PC-3 (cell line): ENCODE data around the gene DMD. TPM values are rescaled to one million over a fixed set of nuclear protein-coding genes. Genes with fewer than 3 reads are reported as not detected.

ENCODE experiments used
- ATAC-seq: fragments of 200-7000 bp; cut with Tn5 transposase; 2 replicates; pipeline ENCODE4 v1.9.1; 2020; ENCODE audit warnings: mild to moderate bottlenecking, moderate library complexity
- BruUV-seq: library from RNA; stranded (reverse); fragments of 400-500 nt; replicated peaks from 2 replicates; lab custom pipeline; 2021; lab: Mats Ljungman, UMichigan
- CTCF ChIA-PET: fragments of 300-600 bp; sonication (Branson Sonifier 250); formaldehyde crosslinking; loops from one replicate; lab custom pipeline; 2022; ENCODE audit warnings: antibody characterized with exemption; lab: Charles Lee
- POLR2A ChIA-PET: fragments of 300-600 bp; sonication (Branson Sonifier 250); formaldehyde crosslinking; loops from one replicate; lab custom pipeline; 2022; ENCODE audit warnings: antibody characterized with exemption; ENCODE audit not compliant: unreplicated experiment; lab: Charles Lee
- DNase-seq: peaks from one replicate; pipeline ENCODE4 v3.0.0-alpha.2; 2015
- H2AFZ ChIP-seq: fragments of 300-600 bp; sonication (generic); 2 replicates; pipeline ENCODE4 v1.6.0; 2016; ENCODE audit warnings: antibody characterized with exemption, low read length
- H3F3A ChIP-seq: fragments of 300-600 bp; sonication (generic); one replicate; pipeline ENCODE4 v1.6.0; 2017; ENCODE audit warnings: antibody characterized with exemption, low read length, control low read depth, mild to moderate bottlenecking; ENCODE audit not compliant: unreplicated experiment
- H3K27ac ChIP-seq: fragments of 300-600 bp; sonication (generic); 2 replicates; pipeline ENCODE4 v1.5.1; 2016; ENCODE audit warnings: mild to moderate bottlenecking, low read length
- H3K27me3 ChIP-seq: fragments of 300-600 bp; sonication (generic); 2 replicates; pipeline ENCODE4 v1.6.1; 2016; ENCODE audit warnings: low read length, mixed read lengths
- H3K36me3 ChIP-seq: fragments of 300-600 bp; sonication (generic); 2 replicates; pipeline ENCODE4 v1.6.1; 2016; ENCODE audit warnings: low read depth, mixed run types, low read length, mixed read lengths
- H3K4me1 ChIP-seq: fragments of 300-600 bp; sonication (generic); 2 replicates; pipeline ENCODE4 v1.5.1; 2016; ENCODE audit warnings: low read length; ENCODE audit not compliant: insufficient read depth
- H3K4me2 ChIP-seq: fragments of 300-600 bp; sonication (generic); 2 replicates; pipeline ENCODE4 v1.6.0; 2016; ENCODE audit warnings: low read length
- H3K4me3 ChIP-seq: fragments of 300-600 bp; sonication (generic); 2 replicates; pipeline ENCODE4 v1.5.1; 2016; ENCODE audit warnings: mild to moderate bottlenecking, low read length, mixed read lengths
- H3K79me2 ChIP-seq: fragments of 300-600 bp; sonication (generic); 2 replicates; pipeline ENCODE4 v1.6.1; 2017; ENCODE audit warnings: low read length, mixed read lengths
- H3K9ac ChIP-seq: fragments of 300-600 bp; sonication (generic); 2 replicates; pipeline ENCODE4 v1.6.0; 2016; ENCODE audit warnings: mild to moderate bottlenecking, low read length
- H3K9me2 ChIP-seq: fragments of 300-600 bp; sonication (generic); replicated peaks from 2 replicates; pipeline ENCODE4 v1.6.1; 2016; ENCODE audit warnings: mixed run types, low read length, mixed read lengths
- H3K9me3 ChIP-seq: fragments of 300-600 bp; sonication (generic); 2 replicates; pipeline ENCODE4 v1.6.1; 2016; ENCODE audit warnings: low read length, mixed read lengths
- H4K20me1 ChIP-seq: fragments of 300-600 bp; sonication (generic); 2 replicates; pipeline ENCODE4 v1.6.1; 2016; ENCODE audit warnings: low read length, mixed read lengths
- CTCF ChIP-seq: fragments of 300-600 bp; sonication (generic); conservative IDR thresholded peaks from 2 replicates; pipeline ENCODE4 v1.5.1; 2017; ENCODE audit warnings: antibody characterized with exemption, low read depth, mild to moderate bottlenecking, low read length
- EZH2 ChIP-seq: fragments of 300-600 bp; sonication (generic); IDR thresholded peaks from one replicate; pipeline ENCODE4 v1.6.1; 2017; ENCODE audit warnings: antibody characterized with exemption, mild to moderate bottlenecking, low read length; ENCODE audit not compliant: unreplicated experiment
- EZH2phosphoT487 ChIP-seq: fragments of 300-600 bp; sonication (generic); IDR thresholded peaks from 2 replicates; pipeline ENCODE4 v1.6.1; 2018; ENCODE audit warnings: mild to moderate bottlenecking, antibody characterized with exemption, low read length, borderline replicate concordance
- intact Hi-C: fragments of 100-400 bp; cut with micrococcal nuclease; formaldehyde crosslinking; loops from 2 replicates; pipeline ENCODE4 v1.9.0; 2023
- total RNA-seq: library from RNA; depleted of rRNA; stranded (reverse); fragments of >200 nt; gene quantifications from 2 replicates; pipeline ENCODE4 v1.2.3, GENCODE V29; 2014

Gene DMD
- total RNA-seq, 1 experiment from 2014 or later = not detected

DNA sequence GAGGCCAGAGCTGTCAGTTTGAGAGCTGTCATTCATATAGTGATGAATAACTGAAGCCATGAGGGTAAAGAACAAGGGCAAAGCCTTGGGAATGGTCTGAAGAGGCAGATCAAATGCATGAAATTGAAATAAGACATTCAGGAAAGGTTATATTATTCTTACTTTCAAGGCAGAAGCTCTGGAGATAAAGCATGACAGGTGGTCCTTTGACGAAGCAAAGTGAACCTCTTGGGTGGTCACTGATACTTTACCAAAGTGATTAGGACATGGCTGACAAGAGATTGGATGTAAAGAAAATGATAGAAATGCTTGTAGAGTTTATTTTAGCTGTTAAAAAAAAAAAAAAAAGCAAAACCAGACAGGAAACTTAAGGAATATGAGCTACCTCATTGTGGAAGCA is 1505.5 kb downstream of the DMD start:
- BruUV-seq = no TSS peak
- no peaks in the 10 kb centered on the region for H3K4me1 ChIP-seq
- no peak overlapping the region for H3K4me2 ChIP-seq
- DNase-seq = no peak
- no peaks in the 10 kb centered on the region for H3K27me3 ChIP-seq
- intact Hi-C loops = no loop called here
- no peaks in the 10 kb centered on the region for H3K79me2 ChIP-seq
- no peak overlapping the region for H3K9ac ChIP-seq
- ATAC-seq = no peak
- H3K4me3 ChIP-seq = no peak overlapping the region
- ChIA-PET CTCF (no interaction called here), POLR2A (no interaction called here)
- no peak overlapping the region for H2AFZ ChIP-seq
- H3K27ac ChIP-seq = no peak overlapping the region
- no peaks in the 10 kb centered on the region for H3K9me2 ChIP-seq
- TF ChIP-seq EZH2 (no peak), CTCF (no peak), EZH2phosphoT487 (no peak)
- no peaks in the 10 kb centered on the region for H3K36me3 ChIP-seq
- no peaks in the 10 kb centered on the region for H4K20me1 ChIP-seq
- H3K9me3 ChIP-seq = no peaks in the 10 kb centered on the region
- no peaks in the 10 kb centered on the region for H3F3A ChIP-seq

DNA sequence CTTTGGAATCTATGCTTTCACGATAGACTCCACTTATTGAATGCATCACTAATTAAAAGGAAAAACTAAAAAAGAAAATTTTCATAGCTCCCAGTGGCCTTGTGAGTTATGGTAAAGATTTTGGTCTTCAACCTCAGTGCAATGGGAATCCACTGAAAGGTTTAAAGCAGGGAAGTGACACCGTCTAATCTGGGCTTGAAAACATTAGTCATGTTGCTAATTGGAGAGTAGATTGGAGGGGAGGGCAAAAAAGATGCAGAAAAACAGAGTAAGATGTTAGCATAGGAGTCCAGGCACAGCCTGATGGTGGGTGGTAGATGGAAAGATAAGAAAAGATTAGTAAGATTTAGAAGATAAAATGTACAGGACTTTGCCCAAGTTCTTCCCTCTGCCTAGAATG is 1506.4 kb downstream of the DMD start:
- Histone ChIP-seq H3K36me3 (no peaks in the 10 kb centered on the region), H3K4me2 (no peak overlapping the region), H3K27ac (no peak overlapping the region), H3K9me2 (no peaks in the 10 kb centered on the region), H3F3A (no peaks in the 10 kb centered on the region), H3K79me2 (no peaks in the 10 kb centered on the region), H4K20me1 (no peaks in the 10 kb centered on the region), H3K9ac (no peak overlapping the region), H3K4me1 (no peaks in the 10 kb centered on the region), H3K27me3 (no peaks in the 10 kb centered on the region), H2AFZ (no peak overlapping the region), H3K9me3 (no peaks in the 10 kb centered on the region), H3K4me3 (no peak overlapping the region)
- intact Hi-C loops = no loop called here
- ATAC-seq (no peak), DNase-seq (no peak)
- no TSS peak for BruUV-seq
- TF ChIP-seq EZH2phosphoT487 (no peak), EZH2 (no peak), CTCF (no peak)
- POLR2A ChIA-PET = no interaction called here
- CTCF ChIA-PET = no interaction called here

- ChIA-PET CTCF (no interaction called here), POLR2A (no interaction called here)
- Histone ChIP-seq H3K27ac (no peak overlapping the region), H3K4me3 (no peak overlapping the region), H3K4me2 (no peak overlapping the region), H3K9ac (no peak overlapping the region), H2AFZ (no peak overlapping the region), H3K79me2 (no peaks in the 10 kb centered on the region), H3K9me2 (no peaks in the 10 kb centered on the region), H3K27me3 (no peaks in the 10 kb centered on the region), H3K9me3 (no peaks in the 10 kb centered on the region), H3F3A (no peaks in the 10 kb centered on the region), H3K4me1 (no peaks in the 10 kb centered on the region), H3K36me3 (no peaks in the 10 kb centered on the region), H4K20me1 (no peaks in the 10 kb centered on the region)
- no peak for TF ChIP-seq EZH2phosphoT487
- TF ChIP-seq CTCF = no peak
- no peak for TF ChIP-seq EZH2
- no peak for DNase-seq
- BruUV-seq = no TSS peak
- intact Hi-C loops = no loop called here
- no peak for ATAC-seq
Measured at GRCh38 chrX:31702222-31702621, 1509.1 kb downstream of the DMD start.
